Right cardiac atrium (tissue), 5 donors: ENCODE results near the gene DIP2C. TPM values are rescaled to one million over a fixed set of nuclear protein-coding genes. Genes with fewer than 3 reads are reported as not detected.
A peak's percentile ranks its signal among the peaks of the same experiment; 100 is the strongest.

Experiments used
- ATAC-seq, 2 donors: fragments of 200-7000 bp; cut with Tn5 transposase; one replicate each; pipeline versions ENCODE4 v1.8.0 to v1.9.1; 2020; ENCODE audit warnings: moderate library complexity in 2 of 2, mild to moderate bottlenecking in 1 of 2
- DNase-seq, 3 donors: peaks; one replicate each; pipeline ENCODE4 v3.0.0-alpha.2; 2020
- H3K27ac ChIP-seq: one replicate; pipeline ENCODE4 v1.5.1; 2013; ENCODE audit warnings: mild to moderate bottlenecking, low read length, control low read depth, moderate library complexity
- H3K27me3 ChIP-seq: one replicate; pipeline ENCODE4 v1.6.1; 2013; ENCODE audit not compliant: control insufficient read depth, insufficient read depth
- H3K4me1 ChIP-seq: one replicate; pipeline ENCODE4 v1.6.1; 2013; ENCODE audit warnings: low read length; ENCODE audit not compliant: control insufficient read depth, insufficient read depth
- H3K4me3 ChIP-seq: one replicate; pipeline ENCODE4 v1.5.1; 2013; ENCODE audit warnings: low read length, control low read depth
- H3K9me3 ChIP-seq: one replicate; pipeline ENCODE4 v1.6.1; 2013; ENCODE audit warnings: low read length; ENCODE audit not compliant: control insufficient read depth
- WGBS: extraction: QIAGEN DNeasy Blood & Tissue Kit; methylation state at CpG from one replicate; pipeline ENCODE4 v1.1.7; 2013; 5-methylcytosine and 5-hydroxymethylcytosine counted together
- intact Hi-C, 4 donors: fragments of 100-400 bp; cut with DNase I; formaldehyde crosslinking; loops; one replicate each; pipeline versions ENCODE4 v1.11.0 to v1.14.0; 2022 to 2023
- polyA plus RNA-seq: library from polyadenylated mRNA; stranded (reverse); fragments of 200-250 nt; gene quantifications from one replicate; pipeline ENCODE4 v1.2.3, GENCODE V29; 2013
- total RNA-seq, 4 donors: library from RNA; stranded (reverse); fragmentation: NEBNext Ultra II Directional; extraction: Animal tissue kit (Norgen Biotek cat#: 25700); gene quantifications; one replicate each; pipeline ENCODE4 v1.2.1, GENCODE V29; 2021
- donor health status: healthy with polysubstance abuse.
- donor health status: DM: no; HTN: yes; CAD: no.
- donor health status: DM: no; HTN: no; CAD: no.
- donor health status: DM: no; HTN: yes; CAD: no; lungs with severe emphysema.
- donor health status: DM: yes; HTN: yes; CAD: no.

Gene DIP2C
- total and polyA plus RNA-seq, 5 donors = 7.9 to 31.5 (median 25.5) TPM

DNA sequence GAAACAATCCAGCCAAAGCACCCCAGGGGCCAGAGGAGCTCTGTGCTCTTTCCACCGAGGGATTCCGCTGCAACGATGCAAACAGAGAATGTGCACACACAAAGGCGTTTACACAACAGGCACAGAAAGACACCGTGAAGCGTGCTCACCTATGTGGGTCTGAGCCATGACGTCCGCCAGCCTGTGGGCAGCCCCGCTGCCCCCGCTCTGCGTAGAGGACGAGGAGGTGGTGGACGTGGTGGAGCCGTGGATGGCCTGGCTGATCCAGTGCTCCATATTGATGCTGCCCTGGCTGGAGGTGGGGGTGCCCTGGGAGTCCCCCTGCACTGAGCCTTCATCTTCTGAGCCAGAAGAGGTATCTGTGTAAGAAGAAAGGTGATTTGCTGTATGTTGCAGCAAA lies 266.8 kb downstream of the DIP2C start:
- H3K27ac ChIP-seq = no peak overlapping the region
- DNase-seq = no peak
- ATAC-seq = peak in 1 of 2 donors; percentile 22
- H3K4me3 ChIP-seq = no peak overlapping the region
- H3K4me1 ChIP-seq = no peaks in the 10 kb centered on the region
- intact Hi-C loops = no loop called here
- 88% methylated on average over 14 of the region's 14 CpGs for WGBS
- no peaks in the 10 kb centered on the region for H3K27me3 ChIP-seq
- H3K9me3 ChIP-seq = no peaks in the 10 kb centered on the region

DNA sequence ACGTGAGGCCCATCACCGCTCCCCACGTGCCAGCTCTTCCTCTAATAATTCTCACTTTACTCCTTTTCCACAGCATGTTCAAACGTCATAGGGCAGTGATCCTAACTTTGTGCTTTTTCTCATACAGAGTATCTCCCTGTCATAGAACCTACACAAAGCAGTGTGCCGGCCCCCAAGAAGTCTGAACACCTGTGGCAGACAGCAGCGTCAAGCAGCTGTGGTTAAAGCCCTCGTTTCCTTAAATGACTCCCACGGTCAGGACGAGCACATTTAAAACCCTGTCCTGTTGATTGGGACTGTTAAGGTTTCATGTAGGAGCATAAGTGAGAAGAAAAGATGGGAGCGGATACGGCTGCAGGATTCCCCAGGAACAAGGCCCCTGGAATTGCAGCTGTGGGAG lies 267.2 kb downstream of the DIP2C start:
- Histone ChIP-seq H3K4me3 (no peak overlapping the region), H3K9me3 (no peaks in the 10 kb centered on the region), H3K4me1 (no peaks in the 10 kb centered on the region), H3K27me3 (no peaks in the 10 kb centered on the region), H3K27ac (no peak overlapping the region)
- DNase-seq = no peak
- intact Hi-C loops = no loop called here
- 86% methylated on average over 11 of the region's 11 CpGs for WGBS
- ATAC-seq = no peak

DNA sequence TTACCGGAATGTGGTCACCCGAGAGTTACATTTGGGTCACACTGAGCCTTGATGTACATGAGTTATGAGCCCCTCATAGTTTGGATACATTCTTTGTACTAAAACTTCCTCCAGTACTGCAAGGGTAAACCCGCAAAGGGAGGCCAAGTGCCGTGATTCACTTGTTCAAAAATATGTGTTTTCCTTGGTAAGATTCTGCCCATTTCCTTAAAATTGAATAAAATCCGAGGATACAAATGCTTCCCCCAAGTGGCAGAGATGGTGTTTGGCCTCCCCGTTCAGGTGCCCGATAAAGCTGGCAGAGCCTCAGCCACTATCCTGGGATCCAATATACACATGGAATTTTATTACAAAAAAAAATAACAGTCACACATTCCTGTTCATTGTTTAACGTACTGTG lies 268.3 kb downstream of the DIP2C start:
- Histone ChIP-seq H3K4me1 (no peaks in the 10 kb centered on the region), H3K9me3 (no peaks in the 10 kb centered on the region), H3K4me3 (no peak overlapping the region), H3K27me3 (no peaks in the 10 kb centered on the region), H3K27ac (no peak overlapping the region)
- 73% methylated on average over 8 of the region's 8 CpGs for WGBS
- DNase-seq (no peak), ATAC-seq (no peak)
- intact Hi-C loops = no loop called here

DNA sequence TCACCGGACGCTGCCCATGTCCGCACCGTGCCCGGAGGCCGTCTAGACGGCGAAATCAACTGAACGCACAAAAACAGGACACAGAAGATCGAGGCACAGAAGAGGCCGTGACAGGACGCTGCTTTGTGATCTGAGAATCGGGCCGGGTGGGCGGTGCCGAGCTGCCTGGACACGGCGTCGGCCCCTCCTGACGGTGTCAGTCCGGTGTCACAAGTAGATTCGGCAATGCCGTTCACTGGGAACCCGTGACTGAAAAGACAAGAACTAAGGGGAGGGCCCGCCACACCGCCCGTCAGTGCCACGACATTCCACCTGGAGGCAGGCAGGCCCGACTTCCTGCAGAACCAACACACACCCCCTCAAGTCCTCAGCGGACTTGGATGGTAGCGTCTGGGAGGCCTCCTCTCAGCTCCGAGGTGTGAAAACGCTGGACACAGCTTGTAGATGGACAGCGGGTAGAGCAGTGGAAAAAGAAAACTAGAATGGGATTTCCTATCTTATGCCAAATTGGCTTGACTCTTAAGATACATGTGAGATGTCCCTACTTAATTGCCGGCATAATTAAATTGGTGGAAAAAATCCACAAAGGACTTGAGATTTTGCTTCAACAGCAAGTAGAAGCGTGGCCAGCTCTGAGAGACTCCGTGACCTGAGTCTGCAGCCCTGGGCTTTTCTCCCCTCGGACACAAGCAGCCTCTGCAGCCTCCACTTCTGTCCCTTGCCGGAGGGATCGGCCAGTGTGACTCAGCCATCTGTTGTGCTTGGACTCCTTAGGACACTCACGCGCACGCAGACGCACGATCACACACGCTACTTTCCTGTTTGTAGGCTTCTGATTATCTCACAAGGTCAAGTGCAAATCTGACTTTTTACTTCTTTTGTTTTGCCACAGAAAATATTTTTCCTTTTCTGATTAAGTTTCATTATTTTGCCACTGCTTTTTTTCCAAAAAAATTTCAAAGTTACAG lies 269.0 kb downstream of the DIP2C start:
- Histone ChIP-seq H3K4me1 (no peaks in the 10 kb centered on the region), H3K9me3 (no peaks in the 10 kb centered on the region), H3K27ac (no peak overlapping the region), H3K27me3 (no peaks in the 10 kb centered on the region), H3K4me3 (no peak overlapping the region)
- 90% methylated on average over 46 of the region's 46 CpGs for WGBS
- DNase-seq (peak; percentile 49 to 61 (median 59)), ATAC-seq (peak; percentile 66 to 86)
- intact Hi-C loops = no loop called here

DNA sequence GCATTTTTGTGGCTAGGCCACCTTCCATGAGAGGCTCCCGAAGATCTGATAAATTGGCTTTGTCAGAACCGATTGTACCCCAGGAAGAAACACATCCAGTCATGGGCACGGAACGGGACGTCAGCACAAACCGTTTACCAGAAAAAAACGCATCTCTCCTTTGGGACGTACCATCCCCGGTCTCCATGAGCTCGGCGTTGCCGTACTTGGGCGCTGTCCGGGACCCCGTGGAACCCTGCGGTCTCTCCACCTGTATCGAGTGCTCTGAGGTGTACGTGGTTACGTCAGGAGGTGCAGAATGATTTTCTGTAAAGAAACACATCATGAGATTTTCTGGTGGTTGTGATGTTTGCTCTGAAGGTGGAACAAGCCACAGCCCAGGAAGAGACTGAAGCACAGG lies 270.6 kb downstream of the DIP2C start:
- Histone ChIP-seq H3K27me3 (no peaks in the 10 kb centered on the region), H3K9me3 (no peaks in the 10 kb centered on the region), H3K4me1 (no peaks in the 10 kb centered on the region), H3K27ac (no peak overlapping the region), H3K4me3 (no peak overlapping the region)
- DNase-seq (no peak), ATAC-seq (no peak)
- WGBS = 97% methylated on average over 19 of the region's 19 CpGs
- intact Hi-C loops = no loop called here

DNA sequence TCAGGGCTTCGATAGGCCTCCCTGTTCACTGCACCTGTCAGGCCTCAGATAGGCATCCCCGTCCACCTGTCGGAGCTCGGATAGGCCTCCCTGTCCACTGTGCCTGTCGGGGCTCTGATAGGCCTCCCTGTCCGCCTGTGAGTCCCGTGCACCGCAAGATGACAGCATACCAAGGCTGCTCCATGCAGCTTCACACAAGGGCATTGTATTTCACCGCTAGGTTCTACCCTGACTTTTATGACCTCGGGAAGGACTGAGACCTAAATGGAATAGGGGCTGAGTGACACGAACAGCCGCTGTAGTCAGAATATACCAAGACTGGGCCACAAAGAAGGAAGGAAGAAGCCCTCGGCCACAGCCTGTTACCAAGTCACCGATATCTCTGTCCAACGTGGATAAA lies 271.2 kb downstream of the DIP2C start:
- intact Hi-C loops = no loop called here
- Histone ChIP-seq H3K27me3 (no peaks in the 10 kb centered on the region), H3K9me3 (no peaks in the 10 kb centered on the region), H3K4me1 (no peaks in the 10 kb centered on the region), H3K27ac (no peak overlapping the region), H3K4me3 (no peak overlapping the region)
- no peak for DNase-seq
- 88% methylated on average over 15 of the region's 15 CpGs for WGBS
- no peak for ATAC-seq

DNA sequence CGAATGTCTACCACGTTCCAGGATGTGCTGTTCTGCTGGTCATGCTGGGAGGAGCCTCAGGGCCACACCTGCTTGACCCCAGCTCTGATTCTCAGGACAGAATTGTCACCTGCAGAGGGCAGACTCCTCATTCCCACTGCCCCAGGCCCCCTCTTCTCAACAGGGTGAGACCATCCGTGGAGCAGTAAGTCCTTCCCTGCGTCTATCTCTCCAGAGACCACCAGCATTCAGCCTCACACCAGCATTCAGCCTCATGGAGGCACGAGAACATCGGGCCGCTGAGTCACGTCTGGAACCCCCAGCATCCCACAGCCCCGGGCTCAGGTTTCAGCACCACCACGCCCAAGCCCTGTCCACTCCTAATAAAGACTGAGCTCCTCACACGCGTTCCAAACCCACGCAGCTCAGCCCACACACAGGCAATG lies 273.4 kb downstream of the DIP2C start:
- H3K27ac ChIP-seq = no peak overlapping the region
- H3K9me3 ChIP-seq = no peaks in the 10 kb centered on the region

DNA sequence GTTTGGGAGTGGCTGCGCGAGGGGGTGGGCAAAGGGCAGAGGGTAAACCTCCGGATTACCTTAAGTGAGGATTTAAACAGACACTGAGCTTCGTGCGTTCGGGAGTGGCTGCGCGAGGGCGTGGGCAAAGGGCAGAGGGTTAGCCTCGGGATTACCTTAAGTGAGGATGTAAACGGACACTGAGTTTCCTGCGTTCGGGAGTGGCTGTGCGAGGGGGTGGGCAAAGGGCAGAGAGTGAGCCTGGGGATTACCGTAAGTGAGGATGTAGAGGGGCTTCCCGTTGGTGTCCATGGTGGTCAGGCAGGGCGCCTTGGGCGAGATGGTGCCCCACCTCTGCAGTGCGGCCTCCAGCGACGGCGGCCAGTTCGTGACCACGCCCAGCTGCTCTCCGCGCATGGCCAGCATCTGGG lies 275.8 kb downstream of the DIP2C start:
- Histone ChIP-seq H3K27me3 (no peaks in the 10 kb centered on the region), H3K27ac (no peak overlapping the region), H3K4me1 (no peaks in the 10 kb centered on the region), H3K4me3 (no peak overlapping the region), H3K9me3 (no peaks in the 10 kb centered on the region)
- intact Hi-C loops = no loop called here
- WGBS = 83% methylated on average over 26 of the region's 26 CpGs
- DNase-seq (no peak), ATAC-seq (no peak)

More for the DNA sequence above, 273.4 kb downstream of the DIP2C start:
- Histone ChIP-seq H3K27me3 (no peaks in the 10 kb centered on the region), H3K4me3 (no peak overlapping the region), H3K4me1 (no peaks in the 10 kb centered on the region)
- DNase-seq = no peak
- intact Hi-C loops = no loop called here
- ATAC-seq = no peak
- WGBS = 85% methylated on average over 13 of the region's 13 CpGs

DNA sequence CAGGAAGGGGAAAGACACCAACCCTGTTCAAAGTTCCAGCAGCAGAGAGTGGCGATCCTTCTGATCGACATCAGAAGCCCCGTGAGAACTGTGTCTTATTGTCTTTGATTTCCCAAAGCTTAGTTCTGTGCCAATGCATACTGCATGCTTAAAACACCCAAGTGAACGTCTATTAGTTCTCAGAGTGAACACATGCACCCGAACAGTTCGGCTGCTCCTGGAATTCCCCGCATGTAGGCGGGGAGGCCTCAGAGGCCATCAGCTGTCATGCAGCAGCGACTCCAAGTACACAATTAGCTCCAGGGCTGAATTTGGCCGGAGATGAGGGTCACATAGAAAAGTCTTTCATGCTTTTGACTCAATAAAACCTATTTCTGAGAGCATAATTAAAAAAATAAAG lies 277.4 kb downstream of the DIP2C start:
- H3K4me3 ChIP-seq = no peak overlapping the region
- H3K27me3 ChIP-seq = no peaks in the 10 kb centered on the region
- H3K4me1 ChIP-seq = no peaks in the 10 kb centered on the region
- H3K9me3 ChIP-seq = no peaks in the 10 kb centered on the region
- 61% methylated on average over 10 of the region's 10 CpGs for WGBS
- DNase-seq (no peak), ATAC-seq (no peak)
- intact Hi-C loops = no loop called here
- no peak overlapping the region for H3K27ac ChIP-seq

DNA sequence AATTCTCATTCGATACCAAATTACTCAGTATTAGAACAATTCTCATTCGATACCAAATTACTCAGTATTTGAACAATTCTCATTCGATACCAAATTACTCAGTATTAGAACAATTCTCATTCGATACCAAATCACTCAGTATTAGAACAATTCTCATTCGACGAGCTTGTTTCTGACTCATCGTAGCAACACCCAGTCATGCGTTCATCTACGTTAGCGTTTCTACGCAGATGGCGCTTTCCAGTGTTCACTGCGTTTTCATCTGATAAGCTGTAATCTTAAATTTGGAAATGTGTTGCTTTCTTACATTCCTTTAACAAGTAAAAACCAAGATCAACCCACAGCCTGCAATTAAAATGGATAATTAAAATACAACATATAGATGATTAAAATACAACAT lies 277.9 kb downstream of the DIP2C start:
- WGBS = 93% methylated on average over 13 of the region's 13 CpGs
- intact Hi-C loops = no loop called here
- DNase-seq (no peak), ATAC-seq (no peak)
- no peaks in the 10 kb centered on the region for H3K27me3 ChIP-seq
- no peak overlapping the region for H3K4me3 ChIP-seq
- H3K4me1 ChIP-seq = no peaks in the 10 kb centered on the region
- no peak overlapping the region for H3K27ac ChIP-seq
- no peaks in the 10 kb centered on the region for H3K9me3 ChIP-seq

DNA sequence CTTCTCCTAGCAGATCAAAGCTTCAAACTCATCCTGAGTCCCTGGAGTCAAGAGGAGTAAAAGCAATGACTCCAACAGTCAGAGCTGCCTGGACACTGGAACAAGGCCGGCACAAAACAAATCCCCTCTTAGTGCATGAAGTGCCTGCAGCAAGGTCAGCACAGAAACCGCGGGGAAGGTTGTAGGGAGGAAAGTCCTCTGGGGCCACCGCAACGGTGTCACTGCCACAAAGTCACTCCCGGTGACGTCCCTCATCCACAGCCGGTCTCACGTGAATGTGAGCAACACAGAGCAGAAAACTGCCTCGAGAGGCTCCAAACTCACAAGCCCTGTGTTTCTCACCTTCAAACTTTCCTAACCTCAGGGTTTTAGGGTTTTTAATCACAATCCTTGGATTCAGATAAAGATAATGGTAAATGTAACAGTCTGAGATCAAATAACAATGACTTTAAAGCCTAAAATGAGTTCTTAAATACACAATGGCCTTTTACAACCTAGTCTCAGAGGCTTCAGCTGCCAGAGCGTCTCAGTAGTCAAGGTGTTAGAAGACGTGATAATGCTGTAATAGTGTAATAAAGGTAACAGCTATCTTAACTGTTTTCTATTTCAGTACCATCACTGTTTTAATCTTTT lies 279.9 kb downstream of the DIP2C start:
- ATAC-seq (peak; percentile 71 to 76), DNase-seq (no peak)
- Histone ChIP-seq H3K4me3 (no peak overlapping the region), H3K27ac (peak overlapping the region; percentile 9), H3K9me3 (no peaks in the 10 kb centered on the region), H3K27me3 (no peaks in the 10 kb centered on the region), H3K4me1 (no peaks in the 10 kb centered on the region)
- WGBS = 71% methylated on average over 12 of the region's 12 CpGs
- intact Hi-C loops = no loop called here
